Vagina (tissue), 2 donors: ENCODE results near the gene TOPAZ1. TPM values are rescaled to one million over a fixed set of nuclear protein-coding genes. Genes with fewer than 3 reads are reported as not detected.

Source experiments
- DNase-seq, 2 donors: peaks; one replicate each; pipeline ENCODE4 v3.0.0-alpha.2; 2017; ENCODE audit errors: extremely low spot score in 2 of 2
- H3K27ac ChIP-seq: fragments of 200-600 bp; sonication (generic); one replicate; pipeline ENCODE4 v1.5.1; 2019
- H3K27me3 ChIP-seq: fragments of 200-600 bp; sonication (generic); one replicate; pipeline ENCODE4 v1.5.1; 2019
- H3K36me3 ChIP-seq, 2 donors: fragments of 200-600 bp; sonication (generic); one replicate each; pipeline ENCODE4 v1.5.1; 2017 to 2019
- H3K4me1 ChIP-seq: fragments of 200-600 bp; sonication (generic); one replicate; pipeline ENCODE4 v1.5.1; 2019
- H3K4me3 ChIP-seq, 2 donors: fragments of 200-600 bp; sonication (generic); 1 replicate in 1 of 2; 2 replicates in 1 of 2; pipeline ENCODE4 v1.5.1; 2016 to 2019
- H3K9me3 ChIP-seq: fragments of 200-600 bp; sonication (generic); one replicate; pipeline ENCODE4 v1.5.1; 2019
- CTCF ChIP-seq, 3 experiments: fragments of 450-650 bp in 2 of 3; fragments of 200-600 bp in 1 of 3; sonication (generic) in 1 of 3; IDR thresholded peaks; one replicate each; pipeline ENCODE4 v1.5.1; 2017 to 2019; ENCODE audit warnings: antibody characterized with exemption in 3 of 3, mild to moderate bottlenecking in 2 of 3, moderate library complexity in 2 of 3
- POLR2A ChIP-seq, 2 donors: fragments of 450-650 bp; IDR thresholded peaks; one replicate each; pipeline ENCODE4 v1.6.1; 2017; ENCODE audit warnings: antibody characterized with exemption in 2 of 2, mild to moderate bottlenecking in 2 of 2, moderate library complexity in 2 of 2
- POLR2AphosphoS5 ChIP-seq, 2 donors: sonication (generic); formaldehyde crosslinking; IDR thresholded peaks; one replicate each; pipeline ENCODE4 v1.9.0; 2017; ENCODE audit warnings: antibody characterized with exemption in 2 of 2, mild to moderate bottlenecking in 2 of 2, low read depth in 1 of 2; ENCODE audit not compliant: insufficient read depth in 1 of 2
- intact Hi-C: fragments of 100-400 bp; cut with DNase I; formaldehyde crosslinking; loops from one replicate; pipeline ENCODE4 v1.15.1; 2023
- total RNA-seq: library from RNA; depleted of rRNA; stranded (reverse); fragments of >200 nt; gene quantifications from one replicate; pipeline ENCODE4 v1.2.3, GENCODE V29; 2016

The TOPAZ1 gene
- total RNA-seq, 1 donor from 2014 or later, result not detected

GRCh38 chr3:44280077-44280476, 38.4 kb downstream of the TOPAZ1 start:
- intact Hi-C loops, result no loop called here
- no peak overlapping the region for H3K27ac ChIP-seq
- H3K4me1 ChIP-seq, result no peaks in the 10 kb centered on the region
- no peaks in the 10 kb centered on the region for H3K36me3 ChIP-seq
- no peak for TF ChIP-seq CTCF (IDR thresholded peaks at IDR 0.05)
- TF ChIP-seq POLR2AphosphoS5 (IDR thresholded peaks at IDR 0.05; ENCODE audit: insufficient read depth in 1 of 2, low read depth in 1 of 2), result no peak
- TF ChIP-seq POLR2A (IDR thresholded peaks at IDR 0.05), result no peak
- H3K27me3 ChIP-seq, result no peaks in the 10 kb centered on the region
- DNase-seq, result no peak
- no peaks in the 10 kb centered on the region for H3K9me3 ChIP-seq
- H3K4me3 ChIP-seq, result no peak overlapping the region

GRCh38 chr3:44280631-44281030, 38.9 kb downstream of the TOPAZ1 start:
- no peaks in the 10 kb centered on the region for H3K36me3 ChIP-seq
- H3K27ac ChIP-seq, result no peak overlapping the region
- H3K9me3 ChIP-seq, result no peaks in the 10 kb centered on the region
- no peak for DNase-seq
- no peaks in the 10 kb centered on the region for H3K4me1 ChIP-seq
- TF ChIP-seq POLR2AphosphoS5 (IDR thresholded peaks at IDR 0.05; ENCODE audit: insufficient read depth in 1 of 2, low read depth in 1 of 2) (no peak), CTCF (IDR thresholded peaks at IDR 0.05) (no peak), POLR2A (IDR thresholded peaks at IDR 0.05) (no peak)
- intact Hi-C loops, result no loop called here
- H3K4me3 ChIP-seq, result no peak overlapping the region
- no peaks in the 10 kb centered on the region for H3K27me3 ChIP-seq

GRCh38 chr3:44284949-44285348, 43.3 kb downstream of the TOPAZ1 start:
- Histone ChIP-seq H3K4me3 (no peak overlapping the region), H3K27ac (no peak overlapping the region), H3K36me3 (no peaks in the 10 kb centered on the region), H3K9me3 (no peaks in the 10 kb centered on the region), H3K4me1 (no peaks in the 10 kb centered on the region), H3K27me3 (no peaks in the 10 kb centered on the region)
- TF ChIP-seq POLR2A (IDR thresholded peaks at IDR 0.05) (no peak), CTCF (IDR thresholded peaks at IDR 0.05) (no peak), POLR2AphosphoS5 (IDR thresholded peaks at IDR 0.05; ENCODE audit: insufficient read depth in 1 of 2, low read depth in 1 of 2) (no peak)
- intact Hi-C loops, result no loop called here
- no peak for DNase-seq

- TF ChIP-seq POLR2AphosphoS5 (IDR thresholded peaks at IDR 0.05; ENCODE audit: insufficient read depth in 1 of 2, low read depth in 1 of 2), result no peak
- no peak for TF ChIP-seq CTCF (IDR thresholded peaks at IDR 0.05)
- TF ChIP-seq POLR2A (IDR thresholded peaks at IDR 0.05), result no peak
- Histone ChIP-seq H3K27me3 (no peaks in the 10 kb centered on the region), H3K9me3 (no peaks in the 10 kb centered on the region), H3K27ac (no peak overlapping the region), H3K4me1 (no peaks in the 10 kb centered on the region), H3K36me3 (no peaks in the 10 kb centered on the region), H3K4me3 (no peak overlapping the region)
- no peak for DNase-seq
- intact Hi-C loops, result no loop called here
These were observed 48.3 kb downstream of the TOPAZ1 start for GRCh38 chr3:44289882-44290462.

- no peak for DNase-seq
- H3K9me3 ChIP-seq, result no peaks in the 10 kb centered on the region
- H3K27me3 ChIP-seq, result no peaks in the 10 kb centered on the region
- no peak overlapping the region for H3K4me3 ChIP-seq
- H3K36me3 ChIP-seq, result no peaks in the 10 kb centered on the region
- H3K27ac ChIP-seq, result no peak overlapping the region
- intact Hi-C loops, result no loop called here
- no peaks in the 10 kb centered on the region for H3K4me1 ChIP-seq
- TF ChIP-seq POLR2AphosphoS5 (IDR thresholded peaks at IDR 0.05; ENCODE audit: insufficient read depth in 1 of 2, low read depth in 1 of 2) (no peak), POLR2A (IDR thresholded peaks at IDR 0.05) (no peak), CTCF (IDR thresholded peaks at IDR 0.05) (no peak)
These were observed 50.6 kb downstream of the TOPAZ1 start for GRCh38 chr3:44292276-44292675.
